Measurements from ENCODE around the gene TAMALIN.

Gene TAMALIN

DNA sequence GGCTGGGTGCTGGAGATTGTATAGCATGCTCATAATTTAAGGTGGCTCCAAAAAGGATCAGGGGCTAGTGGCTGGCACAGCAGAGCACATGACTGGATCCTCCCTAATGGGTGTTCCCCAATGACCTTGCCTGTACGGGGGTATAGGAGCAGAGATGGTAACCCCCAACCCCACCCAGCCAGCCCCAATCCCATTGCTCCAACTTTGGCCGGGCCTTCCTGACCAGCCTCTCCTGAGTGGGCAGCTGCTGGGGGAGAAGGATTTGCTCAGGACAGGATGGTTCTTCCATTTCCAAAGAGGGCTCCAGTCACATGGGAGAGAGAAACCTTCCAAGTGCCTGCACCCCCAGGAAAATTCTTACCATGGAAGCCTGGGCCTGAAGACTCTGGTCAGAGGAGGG lies 29.2 kb downstream of the TAMALIN start:
- no peak overlapping the region for H2AFZ ChIP-seq (ENCODE audit: low read depth, low read length)
- peaks cover 51% of the 10 kb centered on the region for H4K20me1 ChIP-seq (ENCODE audit: insufficient read depth, low read length)
- peaks cover 58% of the 10 kb centered on the region for H3K27me3 ChIP-seq (ENCODE audit: insufficient read depth, low read length, poor library complexity)
- H3K4me3 ChIP-seq (ENCODE audit: low read depth in 1 of 2, low read length in 2 of 2): no peak overlapping the region
- no peaks in the 10 kb centered on the region for H3K79me2 ChIP-seq (ENCODE audit: insufficient read depth, low read length)
- ATAC-seq (ENCODE audit: insufficient read depth, low read depth) (no peak), DNase-seq (no peak)
- H3K36me3 ChIP-seq (ENCODE audit: insufficient read depth, low read length): no peaks in the 10 kb centered on the region
- H3K9ac ChIP-seq (ENCODE audit: low read depth, low read length): no peak overlapping the region
- H3K9me3 ChIP-seq (ENCODE audit: insufficient read depth, low read length, severe bottlenecking): no peaks in the 10 kb centered on the region
- no peak overlapping the region for H3K4me2 ChIP-seq (ENCODE audit: insufficient read depth, low read length)
- TF ChIP-seq, protein P1, sequence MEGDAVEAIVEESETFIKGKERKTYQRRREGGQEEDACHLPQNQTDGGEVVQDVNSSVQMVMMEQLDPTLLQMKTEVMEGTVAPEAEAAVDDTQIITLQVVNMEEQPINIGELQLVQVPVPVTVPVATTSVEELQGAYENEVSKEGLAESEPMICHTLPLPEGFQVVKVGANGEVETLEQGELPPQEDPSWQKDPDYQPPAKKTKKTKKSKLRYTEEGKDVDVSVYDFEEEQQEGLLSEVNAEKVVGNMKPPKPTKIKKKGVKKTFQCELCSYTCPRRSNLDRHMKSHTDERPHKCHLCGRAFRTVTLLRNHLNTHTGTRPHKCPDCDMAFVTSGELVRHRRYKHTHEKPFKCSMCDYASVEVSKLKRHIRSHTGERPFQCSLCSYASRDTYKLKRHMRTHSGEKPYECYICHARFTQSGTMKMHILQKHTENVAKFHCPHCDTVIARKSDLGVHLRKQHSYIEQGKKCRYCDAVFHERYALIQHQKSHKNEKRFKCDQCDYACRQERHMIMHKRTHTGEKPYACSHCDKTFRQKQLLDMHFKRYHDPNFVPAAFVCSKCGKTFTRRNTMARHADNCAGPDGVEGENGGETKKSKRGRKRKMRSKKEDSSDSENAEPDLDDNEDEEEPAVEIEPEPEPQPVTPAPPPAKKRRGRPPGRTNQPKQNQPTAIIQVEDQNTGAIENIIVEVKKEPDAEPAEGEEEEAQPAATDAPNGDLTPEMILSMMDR (IDR thresholded peaks at IDR 0.05; ENCODE audit: borderline replicate concordance, extremely low read depth, low read length, poor library complexity, severe bottlenecking): no peak
- no peak for TF ChIP-seq EZH2 (IDR thresholded peaks at IDR 0.05; ENCODE audit: borderline replicate concordance, low read depth, low read length, severe bottlenecking)
- H3K4me1 ChIP-seq (ENCODE audit: insufficient read depth, low read length): peaks cover 31% of the 10 kb centered on the region
- H3K27ac ChIP-seq (ENCODE audit: low read length): no peak overlapping the region

DNA sequence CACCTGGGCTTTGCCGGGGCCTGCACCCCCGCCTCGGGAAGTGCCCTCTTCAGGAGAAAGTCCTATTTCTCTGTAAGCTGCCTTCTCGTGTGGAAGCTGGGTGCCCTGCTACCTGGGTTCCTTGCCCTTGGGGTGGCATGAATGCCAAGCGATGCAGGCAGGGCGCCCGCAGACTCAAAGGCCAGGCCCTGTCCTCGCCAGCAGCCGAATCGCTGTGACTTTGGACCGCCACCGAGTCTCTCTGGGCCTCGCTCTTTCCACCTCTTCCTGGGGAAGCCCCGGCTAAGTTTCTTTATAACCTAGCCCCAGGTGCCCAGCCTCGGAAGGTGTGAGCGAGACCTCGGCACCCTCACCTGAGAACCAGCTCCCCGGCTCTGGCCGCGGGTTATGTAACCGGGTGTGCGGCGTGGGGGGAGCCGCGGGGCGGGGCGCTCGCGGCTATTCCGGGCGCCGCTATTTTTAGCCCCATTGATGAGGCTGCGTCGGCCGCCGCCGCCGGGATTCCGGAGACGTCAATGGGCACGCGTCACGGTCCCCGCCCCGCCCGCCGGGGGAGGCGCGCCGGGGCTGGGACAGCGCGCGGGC lies 29.9 kb downstream of the TAMALIN start:
- H3K79me2 ChIP-seq (ENCODE audit: insufficient read depth, low read length): no peaks in the 10 kb centered on the region
- H3K27ac ChIP-seq (ENCODE audit: low read length): no peak overlapping the region
- H3K4me2 ChIP-seq (ENCODE audit: insufficient read depth, low read length): peak overlapping the region; percentile 53
- TF ChIP-seq, protein P1 (IDR thresholded peaks at IDR 0.05; ENCODE audit: borderline replicate concordance, extremely low read depth, low read length, poor library complexity, severe bottlenecking): no peak
- peak; percentile 85 for TF ChIP-seq EZH2 (IDR thresholded peaks at IDR 0.05; ENCODE audit: borderline replicate concordance, low read depth, low read length, severe bottlenecking)
- DNase-seq (peak; percentile 66), ATAC-seq (ENCODE audit: insufficient read depth, low read depth) (peak; percentile 22; the same call in 2 of the 3 replicates)
- H4K20me1 ChIP-seq (ENCODE audit: insufficient read depth, low read length): peaks cover 51% of the 10 kb centered on the region
- no peaks in the 10 kb centered on the region for H3K9me3 ChIP-seq (ENCODE audit: insufficient read depth, low read length, severe bottlenecking)
- peaks cover 31% of the 10 kb centered on the region for H3K4me1 ChIP-seq (ENCODE audit: insufficient read depth, low read length)
- H3K27me3 ChIP-seq (ENCODE audit: insufficient read depth, low read length, poor library complexity): peaks cover 58% of the 10 kb centered on the region
- no peak overlapping the region for H2AFZ ChIP-seq (ENCODE audit: low read depth, low read length)
- H3K9ac ChIP-seq (ENCODE audit: low read depth, low read length): no peak overlapping the region
- H3K36me3 ChIP-seq (ENCODE audit: insufficient read depth, low read length): no peaks in the 10 kb centered on the region
- H3K4me3 ChIP-seq (ENCODE audit: low read depth in 1 of 2, low read length in 2 of 2): peak overlapping the region in 1 of 2 experiments; percentile 30; a peak in 2 of 4 replicates

DNA sequence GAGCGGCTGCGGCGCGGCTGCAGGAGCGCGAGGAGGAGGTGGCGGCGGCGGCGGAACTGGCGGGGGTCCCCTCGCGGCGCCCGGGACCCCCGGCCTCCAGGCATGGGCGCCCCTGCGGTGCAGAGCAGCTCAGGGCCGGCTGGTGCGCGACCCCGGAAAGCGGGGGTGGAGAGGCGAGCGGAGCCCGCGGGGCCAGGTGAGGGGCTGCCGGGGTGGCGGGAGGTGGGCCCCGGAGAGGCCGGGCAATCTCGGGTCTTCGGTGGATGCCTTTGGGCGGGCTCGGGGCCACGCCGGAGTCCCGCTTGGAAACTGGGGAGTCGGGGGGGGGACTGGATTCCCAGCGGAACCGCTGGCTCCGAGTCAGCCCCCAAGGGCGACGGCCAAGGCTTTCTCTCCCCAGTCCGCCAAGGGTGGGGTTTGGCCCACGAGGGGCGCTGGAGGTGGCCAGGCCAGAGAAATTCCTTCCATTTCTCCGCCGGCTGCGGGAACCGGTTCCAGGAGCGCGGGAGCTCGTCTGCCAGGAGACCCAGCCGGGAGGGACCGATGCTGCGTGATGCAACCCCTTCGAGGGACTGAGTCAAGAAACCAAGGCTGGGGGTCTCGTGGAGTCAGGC lies 30.6 kb downstream of the TAMALIN start:
- H3K27ac ChIP-seq (ENCODE audit: low read length): no peak overlapping the region
- peak overlapping the region in 1 of 2 experiments; percentile 36; a peak in 2 of 4 replicates for H3K4me3 ChIP-seq (ENCODE audit: low read depth in 1 of 2, low read length in 2 of 2)
- H2AFZ ChIP-seq (ENCODE audit: low read depth, low read length): no peak overlapping the region
- H3K27me3 ChIP-seq (ENCODE audit: insufficient read depth, low read length, poor library complexity): peaks cover 58% of the 10 kb centered on the region
- peak overlapping the region; percentile 61 for H3K4me2 ChIP-seq (ENCODE audit: insufficient read depth, low read length)
- H3K79me2 ChIP-seq (ENCODE audit: insufficient read depth, low read length): no peaks in the 10 kb centered on the region
- H4K20me1 ChIP-seq (ENCODE audit: insufficient read depth, low read length): peaks cover 54% of the 10 kb centered on the region
- ATAC-seq (ENCODE audit: insufficient read depth, low read depth) (no peak), DNase-seq (no peak)
- H3K4me1 ChIP-seq (ENCODE audit: insufficient read depth, low read length): peaks cover 36% of the 10 kb centered on the region
- TF ChIP-seq EZH2 (IDR thresholded peaks at IDR 0.05; ENCODE audit: borderline replicate concordance, low read depth, low read length, severe bottlenecking): peak; percentile 82
- TF ChIP-seq, protein P1 (IDR thresholded peaks at IDR 0.05; ENCODE audit: borderline replicate concordance, extremely low read depth, low read length, poor library complexity, severe bottlenecking): no peak
- H3K9me3 ChIP-seq (ENCODE audit: insufficient read depth, low read length, severe bottlenecking): no peaks in the 10 kb centered on the region
- no peaks in the 10 kb centered on the region for H3K36me3 ChIP-seq (ENCODE audit: insufficient read depth, low read length)
- no peak overlapping the region for H3K9ac ChIP-seq (ENCODE audit: low read depth, low read length)

All from DND-41 (cell line).